Ishikawa (cell line): ENCODE data around the gene CDH23.

Experiments used
- CEBPB ChIP-seq: IDR thresholded peaks from 2 replicates; pipeline ENCODE4 v1.6.1; 2012
- CREB1 ChIP-seq: IDR thresholded peaks from 2 replicates; pipeline ENCODE4 v1.6.1; 2012; ENCODE audit warnings: low read depth
- EGR1 ChIP-seq: IDR thresholded peaks from 2 replicates; pipeline ENCODE4 v1.6.1; 2012
- EP300 ChIP-seq: IDR thresholded peaks from 2 replicates; pipeline ENCODE4 v1.6.1; 2012; ENCODE audit warnings: borderline replicate concordance
- FOXM1 ChIP-seq: IDR thresholded peaks from 2 replicates; pipeline ENCODE4 v1.6.1; 2012; ENCODE audit warnings: low read depth, borderline replicate concordance
- MAX ChIP-seq: IDR thresholded peaks from 2 replicates; pipeline ENCODE4 v1.6.1; 2012
- NFIC ChIP-seq: IDR thresholded peaks from 2 replicates; pipeline ENCODE4 v1.6.1; 2012
- RAD21 ChIP-seq: IDR thresholded peaks from 2 replicates; pipeline ENCODE4 v1.6.1; 2012; ENCODE audit warnings: low read depth
- REST ChIP-seq: IDR thresholded peaks from 2 replicates; pipeline ENCODE4 v1.6.1; 2012; ENCODE audit warnings: low read depth, mild to moderate bottlenecking
- TAF1 ChIP-seq: IDR thresholded peaks from 2 replicates; pipeline ENCODE4 v1.6.1; 2012; ENCODE audit warnings: low read depth, mild to moderate bottlenecking
- TCF12 ChIP-seq: IDR thresholded peaks from 2 replicates; pipeline ENCODE4 v1.6.1; 2012; ENCODE audit warnings: low read depth
- TEAD4 ChIP-seq: IDR thresholded peaks from 2 replicates; pipeline ENCODE4 v1.6.1; 2012
- YY1 ChIP-seq: IDR thresholded peaks from 2 replicates; pipeline ENCODE4 v1.6.1; 2012; ENCODE audit warnings: low read depth
- ZBTB7A ChIP-seq: IDR thresholded peaks from 2 replicates; pipeline ENCODE4 v1.6.1; 2012; ENCODE audit warnings: low read depth
- TF ChIP-seq, protein P1 (sequence below): IDR thresholded peaks from 2 replicates; pipeline ENCODE4 v1.6.1; 2012

CDH23 gene

DNA sequence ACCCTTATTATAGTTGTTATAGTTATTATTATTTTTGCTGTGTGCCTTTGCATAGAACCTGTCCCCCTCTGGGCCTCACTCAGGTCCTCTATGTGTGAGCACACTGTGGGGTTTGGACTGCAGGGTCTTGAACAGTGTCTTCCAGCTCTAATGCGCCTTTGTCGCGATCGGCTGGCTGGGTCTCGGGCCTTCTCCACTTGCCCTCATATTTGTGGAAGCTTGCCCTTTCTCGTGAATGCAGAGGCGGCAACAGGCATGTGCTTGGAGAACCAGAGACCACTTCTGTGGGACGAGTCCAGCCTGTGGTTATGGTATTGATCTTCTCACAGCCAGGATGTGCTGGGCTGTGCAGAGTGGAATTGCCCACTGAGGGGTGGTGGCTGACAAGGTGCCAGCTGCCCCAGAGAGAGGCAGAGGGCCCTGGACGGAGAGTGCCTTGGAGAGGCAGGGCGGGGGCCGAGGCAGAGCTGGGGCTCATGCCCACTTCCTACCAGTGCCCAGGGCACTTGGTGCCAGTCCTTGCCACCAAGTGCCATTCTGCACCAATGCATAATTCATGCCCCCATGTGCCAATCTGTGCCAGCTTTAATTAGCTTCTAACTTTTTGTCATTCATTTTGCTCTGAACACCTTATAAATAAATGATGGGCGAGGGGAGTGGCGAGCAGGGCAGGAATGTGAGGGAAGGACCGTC lies 6.8 kb upstream of the CDH23 start:
- no peak for TF ChIP-seq YY1
- TF ChIP-seq ZBTB7A: no peak
- TF ChIP-seq REST: no peak
- no peak for TF ChIP-seq TAF1
- no peak for TF ChIP-seq CEBPB
- TF ChIP-seq TCF12: no peak
- TF ChIP-seq, protein P1, sequence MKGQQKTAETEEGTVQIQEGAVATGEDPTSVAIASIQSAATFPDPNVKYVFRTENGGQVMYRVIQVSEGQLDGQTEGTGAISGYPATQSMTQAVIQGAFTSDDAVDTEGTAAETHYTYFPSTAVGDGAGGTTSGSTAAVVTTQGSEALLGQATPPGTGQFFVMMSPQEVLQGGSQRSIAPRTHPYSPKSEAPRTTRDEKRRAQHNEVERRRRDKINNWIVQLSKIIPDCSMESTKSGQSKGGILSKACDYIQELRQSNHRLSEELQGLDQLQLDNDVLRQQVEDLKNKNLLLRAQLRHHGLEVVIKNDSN: no peak
- TF ChIP-seq NFIC: no peak
- no peak for TF ChIP-seq EP300
- no peak for TF ChIP-seq TEAD4
- TF ChIP-seq CREB1: no peak
- no peak for TF ChIP-seq FOXM1
- TF ChIP-seq RAD21: no peak
- no peak for TF ChIP-seq MAX
- TF ChIP-seq EGR1: no peak

GRCh38 chr10:71390461-71390835 lies 6.3 kb upstream of the CDH23 start:
- no peak for TF ChIP-seq EP300
- TF ChIP-seq ZBTB7A: no peak
- TF ChIP-seq, protein P1: no peak
- TF ChIP-seq NFIC: no peak
- no peak for TF ChIP-seq EGR1
- no peak for TF ChIP-seq CEBPB
- TF ChIP-seq TAF1: no peak
- TF ChIP-seq RAD21: no peak
- no peak for TF ChIP-seq YY1
- TF ChIP-seq TCF12: no peak
- no peak for TF ChIP-seq REST
- TF ChIP-seq FOXM1: no peak
- no peak for TF ChIP-seq MAX
- TF ChIP-seq CREB1: no peak
- no peak for TF ChIP-seq TEAD4

DNA sequence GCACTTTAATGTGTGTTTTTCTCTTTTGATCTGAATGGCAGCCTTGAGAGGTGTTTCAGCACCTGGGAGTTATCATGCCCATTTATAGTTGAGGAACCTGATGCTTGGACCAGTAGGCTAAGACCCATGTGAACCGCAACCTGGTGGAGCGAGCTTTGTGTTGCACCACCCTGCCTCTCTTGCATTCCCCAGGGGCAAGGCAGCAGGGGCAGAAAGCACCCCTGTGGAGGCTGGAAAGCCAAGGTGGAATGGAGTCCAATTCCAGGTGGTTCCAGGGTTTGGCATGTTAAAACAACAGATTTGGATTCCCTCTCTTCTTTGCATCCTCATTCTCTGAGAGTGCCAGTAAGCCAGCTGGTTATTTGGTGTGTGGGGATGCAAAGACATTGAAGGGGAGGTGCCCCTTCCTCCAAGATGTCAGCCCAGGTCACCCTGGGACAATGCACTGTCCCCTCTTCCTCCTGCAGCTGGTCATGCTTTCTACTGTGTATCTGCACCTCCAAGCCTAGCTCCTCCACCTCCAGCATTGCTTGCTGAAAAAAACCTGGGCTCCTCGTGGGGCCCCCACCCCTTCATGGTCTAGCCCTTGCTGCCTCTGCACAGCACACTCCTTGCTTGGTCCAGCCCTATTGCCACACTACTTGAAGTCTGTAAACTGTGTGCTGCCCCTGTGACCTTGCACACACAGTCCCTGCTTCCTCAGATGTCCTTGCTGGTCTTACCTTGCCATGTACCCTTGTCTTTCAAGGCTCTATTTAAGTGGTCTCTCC lies 5.6 kb upstream of the CDH23 start:
- no peak for TF ChIP-seq TEAD4
- TF ChIP-seq, protein P1: no peak

GRCh38 chr10:71391701-71392100 lies 5.0 kb upstream of the CDH23 start:
- no peak for TF ChIP-seq MAX

- TF ChIP-seq NFIC: no peak
- no peak for TF ChIP-seq EGR1
- no peak for TF ChIP-seq TEAD4
- no peak for TF ChIP-seq TAF1
- no peak for TF ChIP-seq REST
- TF ChIP-seq ZBTB7A: no peak
- TF ChIP-seq CEBPB: no peak
- TF ChIP-seq, protein P1: no peak
- TF ChIP-seq MAX: no peak
- TF ChIP-seq YY1: no peak
- TF ChIP-seq CREB1: no peak
- TF ChIP-seq RAD21: no peak
- TF ChIP-seq TCF12: no peak
- no peak for TF ChIP-seq FOXM1
- no peak for TF ChIP-seq EP300
Measured at GRCh38 chr10:71392292-71392691, 4.4 kb upstream of the CDH23 start.
